Germinal center (tissue), 1 donor: ENCODE results near the gene ACD.

ENCODE experiments used
- DNase-seq: peaks from one replicate; pipeline ENCODE4 v3.0.0; 2012; ENCODE audit warnings: mixed read lengths, low spot score

The ACD gene

GRCh38 chr16:67647681-67648080 lies 12.4 kb downstream of the ACD start:
- DNase-seq = no peak

GRCh38 chr16:67647111-67647651 lies 12.9 kb downstream of the ACD start:
- DNase-seq = no peak

GRCh38 chr16:67645397-67646121 lies 14.5 kb downstream of the ACD start:
- no peak for DNase-seq

- DNase-seq = no peak
Observed at GRCh38 chr16:67644038-67644437, 16.0 kb downstream of the ACD start.

- no peak for DNase-seq
Observed at GRCh38 chr16:67641779-67642708, 18.0 kb downstream of the ACD start.

GRCh38 chr16:67637625-67638024 lies 22.4 kb downstream of the ACD start:
- no peak for DNase-seq

GRCh38 chr16:67636713-67637112 lies 23.3 kb downstream of the ACD start:
- no peak for DNase-seq

GRCh38 chr16:67632415-67633172 lies 27.5 kb downstream of the ACD start:
- DNase-seq = no peak

GRCh38 chr16:67628216-67628615 lies 31.8 kb downstream of the ACD start:
- no peak for DNase-seq

- no peak for DNase-seq
Observed at GRCh38 chr16:67613808-67614207, 46.3 kb downstream of the ACD start.

- no peak for DNase-seq
Observed at GRCh38 chr16:67608364-67608763, 51.7 kb downstream of the ACD start.
